CD4-positive, alpha-beta T cell (primary cell): ENCODE results near the gene ADGRL3. TPM values are rescaled to one million over a fixed set of nuclear protein-coding genes. Genes with fewer than 3 reads are reported as not detected.

Source experiments
- ATAC-seq: fragments of 200-7000 bp; cut with Tn5 transposase; one replicate; pipeline ENCODE4 v1.10.0; 2022; ENCODE audit warnings: mild to moderate bottlenecking; ENCODE audit not compliant: poor library complexity
- CTCF ChIA-PET: fragments of 350-600 bp; sonication (Branson Sonifier 250); formaldehyde crosslinking; loops from one replicate; lab custom pipeline; 2021; ENCODE audit warnings: antibody characterized with exemption, inconsistent platforms; lab: Charles Lee
- POLR2A ChIA-PET: fragments of 350-600 bp; sonication (Branson Sonifier 250); formaldehyde crosslinking; loops from one replicate; lab custom pipeline; 2021; ENCODE audit warnings: antibody characterized with exemption, inconsistent platforms; lab: Charles Lee
- DNase-seq, 14 experiments: peaks; one replicate each; pipeline ENCODE4 v3.0.0-alpha.2; 2013 to 2020; ENCODE audit warnings: mixed read lengths in 2 of 14
- H3K27ac ChIP-seq, 2 donors: one replicate each; pipeline versions ENCODE4 v1.5.1 to v1.7.0; 2013; ENCODE audit warnings: low read length in 2 of 2, low read depth in 1 of 2, mild to moderate bottlenecking in 1 of 2
- H3K27me3 ChIP-seq, 2 experiments: 1 replicate in 1 of 2; 2 replicates in 1 of 2; pipeline versions ENCODE4 v1.6.1 to v1.7.0; 2013; ENCODE audit warnings: low read length in 2 of 2, control low read depth in 1 of 2, mild to moderate bottlenecking in 1 of 2, moderate library complexity in 1 of 2; ENCODE audit not compliant: insufficient read depth in 2 of 2, control insufficient read depth in 1 of 2
- H3K36me3 ChIP-seq: one replicate; pipeline ENCODE4 v1.6.1; 2013; ENCODE audit warnings: low read length, control low read depth; ENCODE audit not compliant: insufficient read depth
- H3K4me1 ChIP-seq: one replicate; pipeline ENCODE4 v1.6.1; 2013; ENCODE audit warnings: low read length, control low read depth; ENCODE audit not compliant: insufficient read depth
- H3K4me3 ChIP-seq: one replicate; pipeline ENCODE4 v1.5.1; 2013; ENCODE audit warnings: mild to moderate bottlenecking, low read length, moderate library complexity
- H3K9me3 ChIP-seq, 2 experiments: 1 replicate in 1 of 2; 2 replicates in 1 of 2; pipeline versions ENCODE4 v1.6.1 to v1.7.0; 2013; ENCODE audit warnings: low read length in 2 of 2, mild to moderate bottlenecking in 2 of 2, control low read depth in 1 of 2, moderate library complexity in 1 of 2; ENCODE audit not compliant: control insufficient read depth in 1 of 2, insufficient read depth in 1 of 2
- H3K27ac Mint-ChIP-seq: one replicate; pipeline ENCODE4 v1.8.0; 2020; ENCODE audit warnings: mixed read lengths
- H3K27me3 Mint-ChIP-seq: one replicate; pipeline ENCODE4 v1.8.0; 2021; ENCODE audit warnings: mixed read lengths
- H3K36me3 Mint-ChIP-seq: one replicate; pipeline ENCODE4 v1.8.0; 2021; ENCODE audit warnings: low read depth, mixed read lengths
- H3K4me1 Mint-ChIP-seq: one replicate; pipeline ENCODE4 v1.8.0; 2021; ENCODE audit warnings: low read depth, mixed read lengths
- H3K4me3 Mint-ChIP-seq: one replicate; pipeline ENCODE4 v1.8.0; 2020; ENCODE audit warnings: mild to moderate bottlenecking, mixed read lengths
- H3K9me3 Mint-ChIP-seq: one replicate; pipeline ENCODE4 v1.8.0; 2020; ENCODE audit warnings: mixed read lengths
- intact Hi-C, 2 experiments: fragments of 100-400 bp; cut with DNase I in 1 of 2; cut with micrococcal nuclease in 1 of 2; formaldehyde crosslinking; loops; one replicate each; pipeline versions ENCODE4 v1.15.1 to v1.9.0; 2023 to 2025; cut with DNase I, micrococcal nuclease
- polyA plus RNA-seq, 2 donors: library from polyadenylated mRNA; unstranded; fragments of 120-200 nt; gene quantifications; one replicate each; pipeline ENCODE4 v1.2.1, GENCODE V29; 2013
- total RNA-seq, 174 experiments: library from RNA in 2 of 174; stranded (reverse) in 2 of 174; gene quantifications; one replicate each; pipeline ENCODE4 v1.2.3 and lab custom pipeline; 2021 to 2026
- TF ChIP-seq, protein P1 (sequence below): fragments of 200-600 bp; IDR thresholded peaks from one replicate; pipeline ENCODE4 v1.8.0; 2022; ENCODE audit warnings: antibody characterized with exemption, mild to moderate bottlenecking

Gene ADGRL3
- total RNA-seq (not detected), total RNA-seq (lab: John Stamatoyannopoulos, UW) (0 to 0.19 (median 0) reads per million in 172 experiments)
- polyA plus RNA-seq (2013, experiment 1 of 2), result not detected
- 0.59 TPM for polyA plus RNA-seq (2013, experiment 2 of 2)

DNA sequence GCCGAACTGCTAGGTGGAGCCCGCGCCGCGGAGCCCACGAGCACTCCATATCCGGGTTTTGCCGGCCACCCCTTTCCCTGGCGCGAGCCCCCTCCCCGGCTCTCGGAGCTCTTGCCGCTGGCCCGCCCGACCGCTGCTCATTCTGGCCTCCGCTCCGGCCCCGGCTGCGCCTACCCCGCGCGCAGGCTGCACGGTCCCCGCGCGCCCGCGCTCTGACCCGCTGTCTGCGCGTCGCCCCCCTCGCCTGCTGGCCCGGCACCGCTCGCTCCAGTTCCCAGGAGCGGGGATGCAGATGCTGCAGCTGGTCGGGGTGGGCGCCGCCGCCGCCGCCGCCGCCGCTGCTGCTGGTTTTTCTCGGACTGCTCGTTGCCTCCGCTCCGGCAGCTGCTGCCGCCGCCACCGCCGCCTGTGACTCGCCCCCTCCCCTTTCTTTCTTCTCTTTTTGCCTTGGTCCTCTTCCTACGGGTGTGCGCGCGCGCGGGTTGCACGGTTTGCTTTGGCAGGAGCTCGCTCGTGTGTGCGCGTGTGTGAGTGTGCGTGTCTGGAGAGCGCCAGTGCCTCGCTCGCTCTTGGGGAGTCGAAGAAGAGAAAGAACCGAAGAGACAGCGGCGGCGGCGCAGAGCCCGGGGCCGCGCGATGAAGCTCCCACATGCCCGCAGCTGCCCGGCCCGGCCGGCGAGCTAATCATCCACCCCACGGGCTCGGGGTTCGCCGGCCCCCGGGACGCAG, at the start of gene ADGRL3:
ADGRL3 (plus strand) TSS at position 140 of the 729 bp plus-strand sequence.
- TF ChIP-seq, protein P1, sequence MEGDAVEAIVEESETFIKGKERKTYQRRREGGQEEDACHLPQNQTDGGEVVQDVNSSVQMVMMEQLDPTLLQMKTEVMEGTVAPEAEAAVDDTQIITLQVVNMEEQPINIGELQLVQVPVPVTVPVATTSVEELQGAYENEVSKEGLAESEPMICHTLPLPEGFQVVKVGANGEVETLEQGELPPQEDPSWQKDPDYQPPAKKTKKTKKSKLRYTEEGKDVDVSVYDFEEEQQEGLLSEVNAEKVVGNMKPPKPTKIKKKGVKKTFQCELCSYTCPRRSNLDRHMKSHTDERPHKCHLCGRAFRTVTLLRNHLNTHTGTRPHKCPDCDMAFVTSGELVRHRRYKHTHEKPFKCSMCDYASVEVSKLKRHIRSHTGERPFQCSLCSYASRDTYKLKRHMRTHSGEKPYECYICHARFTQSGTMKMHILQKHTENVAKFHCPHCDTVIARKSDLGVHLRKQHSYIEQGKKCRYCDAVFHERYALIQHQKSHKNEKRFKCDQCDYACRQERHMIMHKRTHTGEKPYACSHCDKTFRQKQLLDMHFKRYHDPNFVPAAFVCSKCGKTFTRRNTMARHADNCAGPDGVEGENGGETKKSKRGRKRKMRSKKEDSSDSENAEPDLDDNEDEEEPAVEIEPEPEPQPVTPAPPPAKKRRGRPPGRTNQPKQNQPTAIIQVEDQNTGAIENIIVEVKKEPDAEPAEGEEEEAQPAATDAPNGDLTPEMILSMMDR, result no peak
- H3K36me3 Mint-ChIP-seq, result no peaks in the 10 kb centered on the region
- no peak within 1 kb of the TSS for H3K4me3 Mint-ChIP-seq
- H3K9me3 Mint-ChIP-seq, result peaks cover 4% of the 10 kb centered on the region
- Histone ChIP-seq H3K27ac (no peak within 1 kb of the TSS), H3K9me3 (peaks cover 0 to 34% of the 10 kb centered on the region in 2 experiments), H3K27me3 (peaks cover 25 to 43% of the 10 kb centered on the region in 2 experiments), H3K36me3 (no peaks in the 10 kb centered on the region), H3K4me1 (no peaks in the 10 kb centered on the region), H3K4me3 (no peak within 1 kb of the TSS)
- ATAC-seq (no peak), DNase-seq (no peak)
- CTCF ChIA-PET, result no interaction called here
- no peak within 1 kb of the TSS for H3K27ac Mint-ChIP-seq
- peaks cover 45% of the 10 kb centered on the region for H3K27me3 Mint-ChIP-seq
- POLR2A ChIA-PET, result no interaction called here
- intact Hi-C loops, result no loop called here
- H3K4me1 Mint-ChIP-seq, result no peaks in the 10 kb centered on the region

DNA sequence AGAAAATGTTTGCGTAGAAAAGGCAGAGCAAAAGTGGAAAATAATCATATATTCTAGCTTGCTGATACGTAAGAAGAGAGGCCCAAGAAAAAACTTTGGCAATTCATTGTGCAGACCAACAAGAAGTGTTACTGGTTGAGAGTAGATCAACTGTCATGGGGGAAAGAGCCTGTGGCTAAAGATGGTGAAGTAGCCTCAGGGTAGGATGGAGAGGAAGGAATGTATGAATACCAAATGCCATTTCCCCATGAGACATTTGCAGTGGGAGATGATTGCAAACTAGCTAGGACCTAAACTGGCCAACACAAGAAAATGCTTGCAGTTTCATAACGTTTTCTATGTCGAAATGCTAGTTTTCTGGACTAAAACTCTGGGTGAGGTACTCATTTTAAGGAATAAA, 47.7 kb upstream of the ADGRL3 start:
- Mint-ChIP-seq H3K9me3 (no peaks in the 10 kb centered on the region), H3K27ac (no peak overlapping the region), H3K27me3 (no peaks in the 10 kb centered on the region), H3K4me3 (no peak overlapping the region), H3K36me3 (no peaks in the 10 kb centered on the region), H3K4me1 (no peaks in the 10 kb centered on the region)
- ChIA-PET CTCF (no interaction called here), POLR2A (no interaction called here)
- Histone ChIP-seq H3K4me3 (no peak overlapping the region), H3K9me3 (peaks cover 0 to 4% of the 10 kb centered on the region in 2 experiments), H3K27me3 (no peaks in the 10 kb centered on the region), H3K36me3 (no peaks in the 10 kb centered on the region), H3K4me1 (no peaks in the 10 kb centered on the region), H3K27ac (no peak overlapping the region)
- DNase-seq (no peak), ATAC-seq (no peak)
- TF ChIP-seq, protein P1, result no peak
- intact Hi-C loops, result no loop called here

DNA sequence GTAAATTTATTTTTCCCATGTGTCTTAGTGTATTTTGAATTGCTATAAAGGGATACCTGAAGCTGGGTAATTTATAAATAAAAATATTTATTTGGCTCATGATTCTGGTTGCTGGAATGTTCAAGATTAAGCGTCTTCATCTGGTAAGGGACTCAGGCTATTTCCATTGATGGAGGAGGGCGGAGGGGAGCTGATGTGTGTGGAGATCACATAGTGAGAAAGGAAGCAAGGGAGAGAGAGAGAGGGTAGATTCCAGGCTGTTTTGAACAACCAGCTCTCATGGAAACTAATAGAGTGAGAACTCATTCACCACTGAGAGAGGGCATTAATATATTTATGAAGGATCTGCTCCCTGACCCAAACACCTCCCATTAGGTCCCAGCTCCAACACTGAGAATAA, 39.6 kb upstream of the ADGRL3 start:
- intact Hi-C loops, result no loop called here
- peaks cover 0 to 4% of the 10 kb centered on the region in 2 experiments for H3K9me3 ChIP-seq
- H3K4me1 ChIP-seq, result no peaks in the 10 kb centered on the region
- TF ChIP-seq, protein P1, result no peak
- Mint-ChIP-seq H3K4me1 (no peaks in the 10 kb centered on the region), H3K9me3 (peaks cover 2% of the 10 kb centered on the region), H3K27me3 (no peaks in the 10 kb centered on the region), H3K36me3 (no peaks in the 10 kb centered on the region), H3K27ac (no peak overlapping the region), H3K4me3 (no peak overlapping the region)
- H3K4me3 ChIP-seq, result no peak overlapping the region
- POLR2A ChIA-PET, result no interaction called here
- ATAC-seq (no peak), DNase-seq (no peak)
- no peaks in the 10 kb centered on the region for H3K27me3 ChIP-seq
- CTCF ChIA-PET, result no interaction called here
- no peaks in the 10 kb centered on the region for H3K36me3 ChIP-seq
- no peak overlapping the region for H3K27ac ChIP-seq
